ENCODE results near the gene CDC6. TPM values are rescaled to one million over a fixed set of nuclear protein-coding genes. Genes with fewer than 3 reads are reported as not detected.

Gene CDC6
- total RNA-seq, 6 donors from 2014 or later, result 1.1 to 5.1 (median 2.3) TPM

GRCh38 chr17:40348562-40349476 is 61.1 kb downstream of the CDC6 start:
- 49 to 54% methylated on average over 10 to 17 of the region's 17 CpGs for WGBS, 2 donors
- H3K27me3 ChIP-seq, result no peaks in the 10 kb centered on the region
- peak in 1 of 2 donors; percentile 65 for DNase-seq

GRCh38 chr17:40349477-40349894 is 61.8 kb downstream of the CDC6 start:
- TF ChIP-seq POLR2AphosphoS5 (IDR thresholded peaks at IDR 0.05) (peak in 1 of 2 donors; percentile 42), CTCF (IDR thresholded peaks at IDR 0.05) (no peak), EP300 (IDR thresholded peaks at IDR 0.05) (peak in 1 of 4 donors; percentile 45), POLR2A (IDR thresholded peaks at IDR 0.05) (no peak)
- peak in 1 of 2 donors; percentile 69 for DNase-seq
- H3K36me3 ChIP-seq, result peaks cover 5 to 60% (median 51%) of the 10 kb centered on the region in 4 donors
- peaks cover 79 to 98% (median 87%) of the 10 kb centered on the region in 4 donors for H3K4me1 ChIP-seq
- H3K27ac ChIP-seq, result peak overlapping the region; percentile 95 to 100 (median 96)
- H3K9me3 ChIP-seq, result no peaks in the 10 kb centered on the region
- no peak for ATAC-seq (ENCODE audit: low FRiP score in 2 of 2)
- H3K27me3 ChIP-seq, result no peaks in the 10 kb centered on the region
- 50% methylated on average over 8 to 10 of the region's 10 CpGs for WGBS, 2 donors
- peak overlapping the region in 1 of 4 donors; percentile 8 for H3K4me3 ChIP-seq

More at GRCh38 chr17:40348562-40349476, 61.1 kb downstream of the CDC6 start:
- no peak for ATAC-seq (ENCODE audit: low FRiP score in 2 of 2)
- Histone ChIP-seq H3K9me3 (no peaks in the 10 kb centered on the region), H3K27ac (peak overlapping the region; percentile 95 to 100 (median 96)), H3K36me3 (peaks cover 5 to 54% (median 45%) of the 10 kb centered on the region in 4 donors), H3K4me1 (peaks cover 83 to 99% (median 92%) of the 10 kb centered on the region in 4 donors), H3K4me3 (peak overlapping the region in 1 of 4 donors; percentile 84)
- TF ChIP-seq POLR2AphosphoS5 (IDR thresholded peaks at IDR 0.05) (no peak), CTCF (IDR thresholded peaks at IDR 0.05) (no peak), POLR2A (IDR thresholded peaks at IDR 0.05) (no peak), EP300 (IDR thresholded peaks at IDR 0.05) (no peak)

- DNase-seq (no peak), ATAC-seq (ENCODE audit: low FRiP score in 2 of 2) (no peak)
- no peak for TF ChIP-seq EP300 (IDR thresholded peaks at IDR 0.05)
- TF ChIP-seq CTCF (IDR thresholded peaks at IDR 0.05), result no peak
- no peak for TF ChIP-seq POLR2A (IDR thresholded peaks at IDR 0.05)
- TF ChIP-seq POLR2AphosphoS5 (IDR thresholded peaks at IDR 0.05), result no peak
- H3K4me3 ChIP-seq, result peak overlapping the region in 1 of 4 donors; percentile 8
- H3K36me3 ChIP-seq, result peaks cover 5 to 66% (median 57%) of the 10 kb centered on the region in 4 donors
- WGBS, 2 donors, result 50 to 51% methylated on average over 13 to 19 of the region's 19 CpGs
- H3K4me1 ChIP-seq, result peaks cover 80 to 98% (median 86%) of the 10 kb centered on the region in 4 donors
- no peaks in the 10 kb centered on the region for H3K9me3 ChIP-seq
- H3K27ac ChIP-seq, result peak overlapping the region; percentile 95 to 100 (median 96)
- no peaks in the 10 kb centered on the region for H3K27me3 ChIP-seq
Observed at GRCh38 chr17:40349895-40350688, 62.4 kb downstream of the CDC6 start.

- peaks cover 85 to 98% (median 86%) of the 10 kb centered on the region in 4 donors for H3K4me1 ChIP-seq
- ATAC-seq (ENCODE audit: low FRiP score in 2 of 2) (no peak), DNase-seq (no peak)
- 62% methylated on average over 13 to 17 of the region's 17 CpGs for WGBS, 2 donors
- H3K27me3 ChIP-seq, result no peaks in the 10 kb centered on the region
- H3K4me3 ChIP-seq, result no peak overlapping the region
- TF ChIP-seq EP300 (IDR thresholded peaks at IDR 0.05) (no peak), POLR2A (IDR thresholded peaks at IDR 0.05) (no peak), CTCF (IDR thresholded peaks at IDR 0.05) (no peak), POLR2AphosphoS5 (IDR thresholded peaks at IDR 0.05) (no peak)
- peak overlapping the region; percentile 52 to 96 (median 96) for H3K27ac ChIP-seq
- H3K9me3 ChIP-seq, result no peaks in the 10 kb centered on the region
- peaks cover 12 to 74% (median 64%) of the 10 kb centered on the region in 4 donors for H3K36me3 ChIP-seq
Observed at GRCh38 chr17:40350689-40351358, 63.1 kb downstream of the CDC6 start.
